Stimulated activated naive CD4-positive, alpha-beta T cell treated with Interleukin-2 at 50 U/mL for 16 hours (primary cell): ENCODE data around the gene TUBG2.

Source experiments
- DNase-seq: peaks from one replicate; lab custom pipeline; 2025; lab: John Stamatoyannopoulos, UW

Gene TUBG2

GRCh38 chr17:42677012-42677857, 18.2 kb downstream of the TUBG2 start:
- peak; percentile 98 for DNase-seq

GRCh38 chr17:42677921-42678781, 19.1 kb downstream of the TUBG2 start:
- DNase-seq: peak; percentile 69

- DNase-seq: peak; percentile 61
These were observed 19.9 kb downstream of the TUBG2 start for GRCh38 chr17:42678951-42679491.

- peak; percentile 62 for DNase-seq
These were observed 20.6 kb downstream of the TUBG2 start for GRCh38 chr17:42679492-42680330.

DNA sequence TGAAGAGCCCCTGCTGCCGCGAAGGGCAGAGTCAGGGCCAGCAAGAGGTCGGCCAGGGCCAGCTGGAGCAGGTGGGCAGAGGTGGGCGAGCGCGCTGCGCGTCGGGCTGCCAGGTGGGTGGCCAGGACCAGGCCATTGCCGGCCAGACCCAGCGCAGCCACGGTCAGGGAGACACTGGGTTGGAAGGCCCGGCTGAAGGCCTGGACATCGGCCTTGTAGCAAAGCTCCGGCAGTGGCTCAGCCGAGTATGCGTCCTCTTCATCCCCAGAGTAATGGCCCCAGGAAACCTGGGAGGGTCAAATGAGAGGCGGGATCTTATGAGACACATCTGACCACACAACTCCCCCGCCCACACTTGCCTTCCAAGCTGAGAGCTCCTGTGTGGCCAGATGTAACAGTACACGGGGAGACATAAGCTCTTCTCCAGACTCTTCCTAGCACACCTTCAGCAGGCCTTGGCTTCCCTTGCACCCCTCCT, 21.3 kb downstream of the TUBG2 start:
- DNase-seq: no peak

- DNase-seq: no peak
These were observed 23.1 kb downstream of the TUBG2 start, which contains the start of gene CNTNAP1 for GRCh38 chr17:42681976-42682721. Gene CNTNAP1, plus strand, starts transcription at chr17:42682531. Its CDS starts 299 bp downstream, at chr17:42682830.

DNA sequence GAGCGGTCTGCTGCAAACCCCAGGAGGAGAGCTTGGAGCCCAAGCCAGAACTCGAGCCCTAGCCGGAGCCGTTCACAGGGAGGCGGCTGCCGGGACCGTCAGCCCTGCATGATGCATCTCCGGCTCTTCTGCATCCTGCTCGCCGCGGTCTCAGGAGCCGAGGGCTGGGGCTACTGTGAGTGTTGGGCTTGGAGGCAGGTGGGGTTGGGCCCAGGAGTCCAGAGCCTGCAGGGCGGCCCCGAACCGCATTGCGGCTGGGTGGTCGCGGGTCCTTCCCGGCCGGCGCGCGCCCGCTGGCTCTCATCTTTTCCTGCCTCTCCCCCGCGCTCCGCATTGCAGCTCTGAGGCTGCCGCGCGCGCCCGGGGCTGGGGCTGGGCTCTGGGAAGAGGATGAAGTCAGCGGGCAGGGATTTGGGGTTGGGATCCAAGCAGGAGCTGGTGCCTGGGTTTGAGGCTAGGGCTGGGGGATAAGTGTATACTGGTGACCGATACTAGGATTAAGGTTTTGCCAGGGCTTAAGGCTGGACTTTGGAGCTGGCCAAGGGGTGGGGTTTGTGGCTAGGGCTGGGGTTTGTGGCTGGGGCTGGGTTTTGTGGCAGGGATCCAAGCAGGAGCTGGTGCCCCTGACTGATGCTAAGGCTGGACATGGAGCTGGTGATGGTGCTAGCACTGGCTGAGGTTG, 23.8 kb downstream of the TUBG2 start:
- no peak for DNase-seq

GRCh38 chr17:42683407-42684034, 24.4 kb downstream of the TUBG2 start:
- no peak for DNase-seq

DNA sequence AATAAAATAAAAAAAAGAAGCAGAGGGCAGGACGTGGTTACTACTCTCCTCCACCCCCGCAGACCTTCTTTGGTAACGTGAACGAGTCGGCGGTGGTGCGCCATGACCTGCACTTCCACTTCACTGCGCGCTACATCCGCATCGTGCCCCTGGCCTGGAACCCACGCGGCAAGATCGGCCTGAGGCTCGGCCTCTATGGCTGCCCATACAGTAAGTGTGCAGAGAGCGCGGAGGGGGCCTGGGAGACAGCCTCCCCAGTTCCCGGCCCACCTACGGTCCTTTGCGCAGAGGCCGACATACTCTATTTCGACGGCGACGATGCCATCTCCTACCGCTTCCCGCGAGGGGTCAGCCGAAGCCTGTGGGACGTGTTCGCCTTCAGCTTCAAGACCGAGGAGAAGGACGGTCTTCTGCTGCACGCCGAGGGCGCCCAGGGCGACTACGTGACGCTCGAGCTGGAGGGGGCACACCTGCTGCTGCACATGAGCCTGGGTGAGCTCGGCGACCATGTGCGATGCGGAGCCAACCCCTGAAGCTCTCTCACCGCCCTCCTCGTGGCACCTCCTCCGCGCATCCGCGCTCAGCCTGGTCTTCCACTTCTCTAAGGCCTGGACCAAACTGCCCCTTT, 26.0 kb downstream of the TUBG2 start:
- DNase-seq: no peak

DNA sequence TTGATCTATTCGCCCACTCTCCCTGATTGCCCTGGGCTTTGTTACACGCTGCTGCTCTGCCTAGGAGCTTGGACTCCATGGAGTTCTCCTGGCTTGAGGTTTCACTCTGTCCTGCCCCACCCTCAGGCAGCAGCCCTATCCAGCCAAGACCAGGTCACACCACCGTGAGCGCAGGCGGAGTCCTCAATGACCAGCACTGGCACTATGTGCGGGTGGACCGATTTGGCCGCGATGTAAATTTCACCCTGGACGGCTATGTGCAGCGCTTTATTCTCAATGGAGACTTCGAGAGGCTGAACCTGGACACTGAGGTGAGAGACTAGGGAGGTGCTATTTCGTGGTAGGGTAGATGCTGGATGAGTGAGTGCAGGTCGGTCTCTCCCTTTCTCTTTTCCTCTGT, 26.7 kb downstream of the TUBG2 start:
- DNase-seq: no peak

DNA sequence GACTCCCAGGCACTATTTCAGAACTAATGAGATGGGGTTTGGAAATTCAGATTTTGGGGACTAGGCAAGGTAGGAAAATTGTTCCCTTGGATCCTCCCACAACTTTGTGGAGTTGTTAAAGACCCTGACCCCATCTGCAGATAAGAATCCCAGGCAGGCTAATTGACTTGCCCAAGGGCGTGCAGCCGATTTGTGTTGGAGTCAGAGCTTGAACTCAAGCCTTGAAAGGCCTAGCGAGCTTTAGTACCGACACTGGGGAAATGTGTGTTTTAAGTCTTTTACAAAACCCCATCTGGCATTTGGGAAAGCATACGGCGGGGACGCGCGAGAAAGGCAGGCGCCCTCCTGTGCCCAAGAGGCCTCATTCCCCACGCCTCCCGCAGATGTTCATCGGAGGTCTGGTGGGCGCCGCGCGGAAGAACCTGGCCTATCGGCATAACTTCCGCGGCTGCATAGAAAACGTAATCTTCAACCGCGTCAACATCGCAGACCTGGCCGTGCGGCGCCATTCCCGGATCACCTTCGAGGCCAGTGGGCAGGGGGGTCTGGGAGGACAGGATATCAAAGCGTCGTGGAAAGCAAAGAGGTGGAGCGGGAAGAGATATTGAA, 27.5 kb downstream of the TUBG2 start:
- no peak for DNase-seq

DNA sequence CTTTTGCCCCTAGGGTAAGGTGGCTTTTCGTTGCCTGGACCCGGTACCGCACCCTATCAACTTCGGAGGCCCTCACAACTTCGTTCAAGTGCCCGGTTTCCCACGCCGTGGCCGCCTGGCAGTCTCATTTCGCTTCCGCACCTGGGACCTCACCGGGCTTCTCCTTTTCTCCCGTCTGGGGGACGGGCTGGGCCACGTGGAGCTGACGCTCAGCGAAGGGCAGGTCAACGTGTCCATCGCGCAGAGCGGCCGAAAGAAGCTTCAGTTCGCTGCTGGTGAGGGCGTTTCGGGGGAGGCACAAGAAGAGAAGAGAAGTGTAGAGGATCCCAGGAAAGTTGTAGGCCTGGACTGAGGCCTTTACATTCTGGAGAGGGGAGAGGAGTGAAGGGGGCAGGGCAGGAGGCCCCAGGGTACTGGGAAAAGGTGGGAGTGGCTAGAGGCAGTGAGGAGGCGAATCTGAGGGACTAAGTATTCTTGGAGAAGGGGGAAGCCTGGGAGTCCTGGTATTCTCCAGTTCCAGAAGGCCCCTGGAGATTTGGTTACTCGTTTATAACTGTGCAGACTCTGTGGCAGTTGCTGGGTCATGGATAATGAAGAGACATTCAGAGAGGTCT, 28.7 kb downstream of the TUBG2 start:
- no peak for DNase-seq

- no peak for DNase-seq
These were observed 31.5 kb downstream of the TUBG2 start for GRCh38 chr17:42690596-42690995.

DNA sequence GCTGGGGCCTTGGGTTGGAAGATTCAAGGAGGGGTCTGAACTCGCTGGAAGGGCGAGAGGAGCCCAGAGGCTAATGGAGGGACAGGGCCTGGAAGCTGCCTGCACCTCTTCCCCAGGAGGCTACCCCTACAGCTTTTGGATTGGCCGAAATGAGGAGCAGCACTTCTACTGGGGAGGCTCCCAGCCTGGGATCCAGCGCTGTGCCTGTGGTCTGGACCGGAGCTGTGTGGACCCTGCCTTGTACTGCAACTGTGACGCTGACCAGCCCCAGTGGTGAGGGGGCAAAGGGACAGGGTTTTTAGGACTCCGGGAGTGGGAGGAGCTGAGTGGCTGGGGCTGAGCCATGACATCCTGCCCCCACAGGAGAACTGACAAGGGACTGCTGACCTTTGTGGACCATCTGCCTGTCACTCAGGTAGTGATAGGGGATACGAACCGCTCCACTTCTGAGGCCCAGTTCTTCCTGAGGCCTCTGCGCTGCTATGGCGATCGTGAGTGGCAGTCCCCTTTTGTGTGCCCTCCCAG, 32.0 kb downstream of the TUBG2 start:
- no peak for DNase-seq

DNA sequence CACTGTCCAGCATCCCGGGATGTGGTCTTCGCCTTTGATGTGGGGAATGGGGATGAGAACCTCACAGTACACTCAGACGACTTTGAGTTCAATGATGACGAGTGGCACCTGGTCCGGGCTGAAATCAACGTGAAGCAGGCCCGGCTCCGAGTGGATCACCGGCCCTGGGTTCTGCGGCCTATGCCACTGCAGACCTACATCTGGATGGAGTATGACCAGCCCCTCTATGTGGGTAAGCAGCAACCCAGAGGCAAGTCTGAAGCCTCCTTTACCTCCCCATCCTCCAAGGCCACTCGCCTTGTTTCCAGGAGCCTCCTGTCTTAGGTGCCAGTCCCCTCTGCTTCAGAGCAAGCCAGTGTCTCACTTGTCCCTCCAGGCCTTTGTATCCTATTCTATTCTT, 33.4 kb downstream of the TUBG2 start:
- DNase-seq: no peak

DNA sequence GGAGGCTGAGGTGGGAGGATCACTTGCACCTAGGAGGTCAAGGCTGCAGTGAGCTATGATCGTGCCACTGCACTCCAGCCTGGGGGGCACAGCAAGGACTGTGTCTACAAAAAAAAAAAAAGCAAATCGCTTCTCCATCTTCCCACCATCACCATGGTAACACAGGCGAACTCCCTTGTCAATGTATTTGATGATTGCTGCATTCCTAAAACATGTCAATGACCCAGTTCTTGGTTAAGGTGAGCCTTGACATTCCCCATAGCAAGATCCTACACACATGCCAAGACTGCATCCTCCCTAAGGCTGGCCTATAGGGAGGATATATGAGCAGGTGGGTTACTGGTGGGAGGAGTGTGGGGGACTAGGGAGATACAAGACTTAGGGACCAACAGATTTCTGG, 35.4 kb downstream of the TUBG2 start:
- no peak for DNase-seq

DNA sequence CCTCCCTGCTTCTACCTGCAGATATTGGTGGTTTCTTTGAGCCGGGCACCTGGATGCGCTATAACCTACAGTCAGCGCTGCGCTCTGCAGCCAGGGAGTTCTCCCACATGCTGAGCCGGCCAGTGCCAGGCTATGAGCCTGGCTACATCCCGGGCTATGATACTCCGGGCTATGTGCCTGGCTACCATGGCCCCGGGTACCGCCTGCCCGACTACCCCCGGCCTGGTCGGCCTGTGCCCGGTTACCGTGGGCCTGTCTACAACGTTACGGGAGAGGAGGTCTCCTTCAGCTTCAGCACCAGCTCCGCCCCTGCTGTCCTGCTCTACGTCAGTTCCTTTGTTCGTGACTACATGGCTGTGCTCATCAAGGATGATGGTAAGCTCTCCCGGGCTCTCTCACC, 36.4 kb downstream of the TUBG2 start:
- no peak for DNase-seq

DNA sequence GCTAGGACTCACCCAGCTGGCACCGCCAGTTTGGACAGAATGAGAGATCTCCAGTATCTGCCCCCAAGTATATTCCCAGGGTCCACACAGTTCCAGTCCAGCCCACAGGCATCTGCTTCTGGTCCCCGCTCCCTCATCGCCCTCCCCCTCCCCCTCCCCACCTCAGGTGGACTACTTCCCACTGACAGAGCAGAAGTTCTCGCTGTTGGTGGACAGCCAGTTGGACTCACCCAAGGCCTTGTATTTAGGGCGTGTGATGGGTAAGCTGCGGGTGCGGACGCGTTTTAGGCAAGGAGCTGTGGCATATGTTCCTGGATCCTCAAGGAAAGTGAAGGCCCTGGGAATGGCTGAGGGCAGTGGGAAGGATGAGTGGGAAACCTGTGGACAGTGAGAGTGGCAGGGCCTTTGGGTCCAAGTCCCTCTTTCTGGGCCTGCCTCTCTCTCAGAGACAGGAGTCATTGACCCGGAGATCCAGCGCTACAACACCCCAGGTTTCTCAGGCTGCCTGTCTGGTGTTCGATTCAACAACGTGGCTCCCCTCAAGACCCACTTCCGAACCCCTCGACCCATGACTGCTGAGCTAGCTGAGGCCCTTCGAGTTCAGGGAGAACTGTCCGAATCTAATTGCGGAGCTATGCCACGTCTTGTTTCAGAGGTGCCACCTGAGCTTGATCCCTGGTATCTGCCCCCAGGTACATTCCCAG, 38.2 kb downstream of the TUBG2 start:
- DNase-seq: no peak
